Mesendoderm (in vitro differentiated cells): ENCODE measurements around the gene AANAT.
"Not testable (repeated sequence)": the region's sequence is repeated elsewhere in the genome, so short reads cannot be mapped to it uniquely, and the experiment has no call there.

Experiments used
- DNase-seq: peaks from one replicate; pipeline ENCODE4 v3.0.0; 2013
- H2AK5ac ChIP-seq: 2 replicates; pipeline ENCODE4 v1.6.1; 2013; ENCODE audit warnings: low read length, inconsistent platforms
- H2BK120ac ChIP-seq: 2 replicates; pipeline ENCODE4 v1.6.1; 2013; ENCODE audit warnings: low read depth, mild to moderate bottlenecking, low read length, moderate library complexity, mixed read lengths
- H2BK15ac ChIP-seq: replicated peaks from 2 replicates; pipeline ENCODE4 v1.6.1; 2013; ENCODE audit warnings: low read depth, mild to moderate bottlenecking, moderate library complexity
- H2BK5ac ChIP-seq: 2 replicates; pipeline ENCODE4 v1.6.1; 2013; ENCODE audit warnings: low read length, inconsistent platforms
- H3K18ac ChIP-seq: 2 replicates; pipeline ENCODE4 v1.6.1; 2013; ENCODE audit warnings: mild to moderate bottlenecking, low read length, mixed read lengths
- H3K23ac ChIP-seq: one replicate; pipeline ENCODE4 v1.6.1; 2013; ENCODE audit warnings: low read length
- H3K27ac ChIP-seq: 2 replicates; pipeline ENCODE4 v1.5.1; 2013; ENCODE audit warnings: low read depth, mild to moderate bottlenecking, inconsistent platforms, low read length, moderate library complexity
- H3K27me3 ChIP-seq: 2 replicates; pipeline ENCODE4 v1.6.1; 2013; ENCODE audit warnings: low read length, control low read depth, mild to moderate bottlenecking, inconsistent platforms; ENCODE audit not compliant: insufficient read depth, poor library complexity
- H3K36me3 ChIP-seq: 2 replicates; pipeline ENCODE4 v1.6.1; 2013; ENCODE audit warnings: low read length, inconsistent platforms; ENCODE audit not compliant: control insufficient read depth, insufficient read depth
- H3K4ac ChIP-seq: one replicate; pipeline ENCODE4 v1.6.1; 2013; ENCODE audit warnings: low read depth, mild to moderate bottlenecking, low read length, moderate library complexity
- H3K4me1 ChIP-seq: 2 replicates; pipeline ENCODE4 v1.6.1; 2013; ENCODE audit warnings: low read depth, low read length, inconsistent platforms; ENCODE audit not compliant: control insufficient read depth
- H3K4me2 ChIP-seq: 2 replicates; pipeline ENCODE4 v1.6.1; 2013; ENCODE audit warnings: low read length
- H3K4me3 ChIP-seq: 2 replicates; pipeline ENCODE4 v1.5.1; 2013; ENCODE audit warnings: mild to moderate bottlenecking, low read length
- H3K56ac ChIP-seq: one replicate; pipeline ENCODE4 v1.6.1; 2013; ENCODE audit warnings: low read length
- H3K79me1 ChIP-seq: 2 replicates; pipeline ENCODE4 v1.6.1; 2013; ENCODE audit warnings: low read length, inconsistent platforms
- H3K79me2 ChIP-seq: 2 replicates; pipeline ENCODE4 v1.6.1; 2013; ENCODE audit warnings: mild to moderate bottlenecking, low read length; ENCODE audit not compliant: control insufficient read depth, insufficient read depth
- H3K9ac ChIP-seq: 2 replicates; pipeline ENCODE4 v1.6.1; 2013; ENCODE audit warnings: low read length, inconsistent platforms
- H4K5ac ChIP-seq: one replicate; pipeline ENCODE4 v1.6.1; 2013; ENCODE audit warnings: low read length
- H4K8ac ChIP-seq: one replicate; pipeline ENCODE4 v1.6.1; 2013; ENCODE audit warnings: low read depth, mild to moderate bottlenecking, control low read depth, low read length, moderate library complexity
- WGBS: extraction: QIAGEN DNeasy Blood & Tissue Kit; methylation state at CpG from one replicate; pipeline ENCODE4 v1.1.7; 2013; ENCODE audit warnings: low lambda C conversion rate, missing lambda C conversion rate; ENCODE audit not compliant: insufficient coverage; ENCODE audit errors: extremely low coverage; 5-methylcytosine and 5-hydroxymethylcytosine counted together

The AANAT gene

GRCh38 chr17:76512366-76513305 is 45.2 kb downstream of the AANAT start:
- H3K79me1 ChIP-seq: no peaks in the 10 kb centered on the region
- H2BK120ac ChIP-seq: no peak overlapping the region
- H2BK5ac ChIP-seq: no peak overlapping the region
- H3K4me3 ChIP-seq: no peak overlapping the region
- H3K36me3 ChIP-seq: no peaks in the 10 kb centered on the region
- no peaks in the 10 kb centered on the region for H3K4me1 ChIP-seq
- H3K27ac ChIP-seq: no peak overlapping the region
- H4K5ac ChIP-seq: no peak overlapping the region
- H3K27me3 ChIP-seq: no peaks in the 10 kb centered on the region
- no peaks in the 10 kb centered on the region for H3K79me2 ChIP-seq
- WGBS: no CpG with 5 or more reads among the region's 22 CpGs
- no peak overlapping the region for H4K8ac ChIP-seq
- H3K18ac ChIP-seq: no peak overlapping the region
- no peak overlapping the region for H3K4ac ChIP-seq
- H3K4me2 ChIP-seq: no peak overlapping the region
- H2BK15ac ChIP-seq: no peak overlapping the region
- no peak for DNase-seq
- H3K56ac ChIP-seq: no peak overlapping the region
- no peak overlapping the region for H2AK5ac ChIP-seq
- H3K23ac ChIP-seq: no peak overlapping the region
- H3K9ac ChIP-seq: no peak overlapping the region

GRCh38 chr17:76513306-76513692 is 45.9 kb downstream of the AANAT start:
- H3K18ac ChIP-seq: no peak overlapping the region
- H3K4me1 ChIP-seq: no peaks in the 10 kb centered on the region
- H3K27me3 ChIP-seq: no peaks in the 10 kb centered on the region
- H3K79me2 ChIP-seq: no peaks in the 10 kb centered on the region
- no CpG with 5 or more reads among the region's 6 CpGs for WGBS
- no peak overlapping the region for H2BK5ac ChIP-seq
- no peak overlapping the region for H4K8ac ChIP-seq
- no peak overlapping the region for H3K4ac ChIP-seq
- H4K5ac ChIP-seq: no peak overlapping the region
- H2BK15ac ChIP-seq: no peak overlapping the region
- H2BK120ac ChIP-seq: no peak overlapping the region
- H2AK5ac ChIP-seq: no peak overlapping the region
- H3K4me3 ChIP-seq: no peak overlapping the region
- no peak overlapping the region for H3K9ac ChIP-seq
- DNase-seq: no peak
- no peak overlapping the region for H3K27ac ChIP-seq
- no peak overlapping the region for H3K56ac ChIP-seq
- no peaks in the 10 kb centered on the region for H3K79me1 ChIP-seq
- H3K23ac ChIP-seq: no peak overlapping the region
- no peaks in the 10 kb centered on the region for H3K36me3 ChIP-seq
- no peak overlapping the region for H3K4me2 ChIP-seq

DNA sequence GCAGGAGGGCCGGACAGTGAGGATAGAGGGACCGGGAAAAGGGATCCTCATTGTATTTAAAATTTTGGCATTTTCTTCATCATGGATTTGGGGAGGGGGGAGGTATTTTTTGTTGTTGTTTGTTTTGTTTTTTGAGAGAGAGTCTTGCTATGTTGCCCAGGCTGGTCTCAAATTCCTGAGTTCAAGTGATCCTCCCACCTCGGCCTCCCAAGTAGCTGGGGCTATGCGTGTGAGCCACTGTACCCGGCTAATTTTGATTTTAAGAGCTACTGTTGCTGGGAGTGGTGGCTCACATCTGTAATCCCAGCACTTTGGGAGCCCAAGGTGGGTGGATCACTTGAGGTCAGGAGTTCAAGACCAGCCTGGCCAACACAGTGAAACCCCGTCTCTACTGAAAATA is 47.0 kb downstream of the AANAT start:
- H3K4ac ChIP-seq, H3K56ac ChIP-seq, H3K4me1 ChIP-seq, H3K23ac ChIP-seq, H4K5ac ChIP-seq, DNase-seq, H3K9ac ChIP-seq, H3K4me3 ChIP-seq, H3K27me3 ChIP-seq, H2AK5ac ChIP-seq, H3K79me2 ChIP-seq, H3K4me2 ChIP-seq, H2BK15ac ChIP-seq, H4K8ac ChIP-seq, H3K79me1 ChIP-seq, H3K36me3 ChIP-seq, H2BK120ac ChIP-seq, H3K18ac ChIP-seq, H2BK5ac ChIP-seq, H3K27ac ChIP-seq: not testable (repeated sequence)
- no CpG with 5 or more reads among the region's 6 CpGs for WGBS

DNA sequence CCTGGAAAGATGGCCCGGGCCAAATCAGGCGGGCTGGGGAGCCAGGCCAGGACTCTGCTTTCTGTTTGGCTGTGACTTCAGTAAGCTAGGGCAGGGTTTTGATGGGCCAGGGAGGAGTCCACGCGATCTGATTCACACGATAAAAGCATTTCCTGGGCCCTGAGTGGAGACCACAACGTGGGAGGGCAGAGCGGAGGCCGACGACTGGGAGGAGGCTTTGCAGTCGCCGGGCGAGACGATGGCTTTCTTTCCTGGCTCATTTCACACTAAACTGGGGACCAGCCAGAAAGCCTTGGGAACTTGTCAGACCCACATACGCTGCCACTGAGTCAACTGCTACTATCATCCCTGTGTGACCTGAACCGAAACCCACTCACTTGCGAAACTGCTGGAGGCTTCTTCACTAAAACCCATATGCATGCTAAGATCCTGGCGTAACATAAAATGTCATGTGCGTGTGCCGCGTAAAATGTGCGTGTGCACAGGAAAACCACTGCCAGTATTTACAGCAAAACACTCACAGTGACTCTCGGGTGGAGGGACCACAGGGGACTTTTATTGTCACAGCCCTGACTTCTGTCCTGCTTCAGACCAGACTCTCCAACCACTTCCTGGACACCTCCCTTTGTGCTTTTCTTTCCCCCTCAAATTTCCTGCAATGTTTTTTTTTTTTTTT is 48.0 kb downstream of the AANAT start:
- no peak overlapping the region for H3K18ac ChIP-seq
- no peak overlapping the region for H3K4me2 ChIP-seq
- no peak overlapping the region for H2AK5ac ChIP-seq
- H3K23ac ChIP-seq: no peak overlapping the region
- no peak overlapping the region for H3K27ac ChIP-seq
- H2BK120ac ChIP-seq: no peak overlapping the region
- DNase-seq: no peak
- H4K8ac ChIP-seq: no peak overlapping the region
- H3K4me3 ChIP-seq: no peak overlapping the region
- WGBS: no CpG with 5 or more reads among the region's 22 CpGs
- no peaks in the 10 kb centered on the region for H3K79me1 ChIP-seq
- no peak overlapping the region for H4K5ac ChIP-seq
- no peaks in the 10 kb centered on the region for H3K4me1 ChIP-seq
- H3K79me2 ChIP-seq: no peaks in the 10 kb centered on the region
- no peak overlapping the region for H3K4ac ChIP-seq
- no peaks in the 10 kb centered on the region for H3K36me3 ChIP-seq
- H2BK15ac ChIP-seq: no peak overlapping the region
- no peak overlapping the region for H3K9ac ChIP-seq
- peak overlapping the region; percentile 37 for H3K56ac ChIP-seq
- no peak overlapping the region for H2BK5ac ChIP-seq
- H3K27me3 ChIP-seq: no peaks in the 10 kb centered on the region

DNA sequence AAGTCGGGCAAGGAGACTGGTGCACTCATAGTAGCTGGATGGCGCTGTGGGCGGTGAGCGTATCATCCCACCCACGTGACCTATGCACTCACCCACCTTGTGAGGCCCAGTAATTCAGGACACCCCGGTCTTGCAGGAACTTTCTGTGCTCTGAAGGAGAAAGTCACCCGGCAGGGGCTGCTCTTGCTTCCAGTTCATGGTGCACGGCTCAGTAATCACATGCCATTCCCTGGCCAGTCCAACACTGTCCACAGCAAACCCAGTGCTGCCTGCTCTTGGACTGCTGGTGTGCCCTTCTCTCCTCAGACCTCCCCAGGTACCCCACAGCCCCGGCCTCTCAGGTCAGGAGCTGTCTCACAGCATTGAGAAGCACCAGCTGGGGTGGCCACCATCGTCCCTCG is 50.2 kb downstream of the AANAT start:
- Histone ChIP-seq H2BK120ac (no peak overlapping the region), H2AK5ac (no peak overlapping the region), H3K9ac (no peak overlapping the region), H2BK15ac (no peak overlapping the region), H3K36me3 (no peaks in the 10 kb centered on the region), H3K56ac (no peak overlapping the region), H3K23ac (no peak overlapping the region), H2BK5ac (no peak overlapping the region), H3K4ac (no peak overlapping the region), H3K18ac (no peak overlapping the region), H3K79me1 (no peaks in the 10 kb centered on the region), H4K5ac (no peak overlapping the region), H3K4me3 (no peak overlapping the region), H3K4me1 (no peaks in the 10 kb centered on the region), H3K4me2 (no peak overlapping the region), H3K79me2 (no peaks in the 10 kb centered on the region), H3K27ac (no peak overlapping the region), H3K27me3 (no peaks in the 10 kb centered on the region), H4K8ac (no peak overlapping the region)
- WGBS: no CpG with 5 or more reads among the region's 11 CpGs
- DNase-seq: no peak
